CD14-positive monocyte (primary cell): Measurements from ENCODE around the gene TAC3. TPM values are rescaled to one million over a fixed set of nuclear protein-coding genes. Genes with fewer than 3 reads are reported as not detected.

ENCODE experiments used
- DNase-seq, 3 donors: peaks; one replicate each; pipeline ENCODE4 v3.0.0-alpha.2; 2011 to 2022
- H2AFZ ChIP-seq: 2 replicates; pipeline ENCODE4 v1.6.0; 2012; ENCODE audit warnings: mild to moderate bottlenecking, low read depth, low read length, inconsistent platforms; ENCODE audit not compliant: insufficient read depth, poor library complexity, severe bottlenecking
- H3K27ac ChIP-seq, 2 donors: 1 replicate in 1 of 2; 2 replicates in 1 of 2; pipeline ENCODE4 v1.5.1; 2012 to 2013; ENCODE audit warnings: low read length in 2 of 2, control low read depth in 1 of 2, inconsistent platforms in 1 of 2, low read depth in 1 of 2, mild to moderate bottlenecking in 1 of 2
- H3K27me3 ChIP-seq, 2 donors: one replicate each; pipeline versions ENCODE4 v1.6.0 to v1.6.1; 2011 to 2013; ENCODE audit warnings: low read length in 2 of 2; ENCODE audit not compliant: control insufficient read depth in 2 of 2, insufficient read depth in 2 of 2
- H3K36me3 ChIP-seq, 2 donors: replicated peaks in 1 of 2; 1 replicate in 1 of 2; 2 replicates in 1 of 2; pipeline versions ENCODE4 v1.5.1 to v1.6.1; 2012 to 2013; ENCODE audit warnings: low read length in 2 of 2, control low read depth in 1 of 2, inconsistent platforms in 1 of 2, mild to moderate bottlenecking in 1 of 2; ENCODE audit not compliant: insufficient read depth in 2 of 2, control insufficient read depth in 1 of 2
- H3K4me1 ChIP-seq, 2 donors: 1 replicate in 1 of 2; 2 replicates in 1 of 2; pipeline versions ENCODE4 v1.5.1 to v1.6.1; 2012 to 2013; ENCODE audit warnings: low read length in 2 of 2, control low read depth in 1 of 2, inconsistent platforms in 1 of 2, mild to moderate bottlenecking in 1 of 2, moderate library complexity in 1 of 2; ENCODE audit not compliant: insufficient read depth in 2 of 2, control insufficient read depth in 1 of 2
- H3K4me2 ChIP-seq: replicated peaks from 2 replicates; pipeline ENCODE3; 2012; ENCODE audit warnings: low read length, moderate library complexity, mild to moderate bottlenecking; ENCODE audit not compliant: poor library complexity, severe bottlenecking; ENCODE audit errors: extremely low read depth
- H3K4me3 ChIP-seq, 3 experiments: fragments of 200-600 bp in 1 of 3; sonication (generic) in 1 of 3; replicated peaks in 1 of 3; 1 replicate in 2 of 3; 2 replicates in 1 of 3; pipeline ENCODE4 v1.5.1; 2011 to 2013; ENCODE audit warnings: low read length in 3 of 3, mild to moderate bottlenecking in 3 of 3, control low read depth in 2 of 3, low read depth in 2 of 3, inconsistent platforms in 1 of 3, moderate library complexity in 1 of 3
- H3K79me2 ChIP-seq: 2 replicates; pipeline ENCODE4 v1.6.0; 2012; ENCODE audit warnings: mild to moderate bottlenecking, control low read depth, inconsistent platforms, low read length, moderate library complexity; ENCODE audit not compliant: insufficient read depth
- H3K9ac ChIP-seq: 2 replicates; pipeline ENCODE4 v1.6.0; 2017; ENCODE audit warnings: low read length, mild to moderate bottlenecking; ENCODE audit not compliant: insufficient read depth, poor library complexity, severe bottlenecking
- H3K9me3 ChIP-seq, 2 donors: replicated peaks in 1 of 2; 1 replicate in 1 of 2; 2 replicates in 1 of 2; pipeline versions ENCODE4 v1.5.1 to v1.6.1; 2012 to 2013; ENCODE audit warnings: low read length in 2 of 2, control low read depth in 1 of 2; ENCODE audit not compliant: control insufficient read depth in 1 of 2, insufficient read depth in 1 of 2
- H4K20me1 ChIP-seq: 2 replicates; pipeline ENCODE4 v1.6.0; 2012; ENCODE audit warnings: mild to moderate bottlenecking, low read length, control low read depth, moderate library complexity; ENCODE audit not compliant: insufficient read depth
- H3K27ac Mint-ChIP-seq, 7 donors: one replicate each; pipeline ENCODE4 v1.8.0; 2020; ENCODE audit warnings: mild to moderate bottlenecking in 7 of 7, mixed read lengths in 7 of 7, moderate library complexity in 6 of 7, inconsistent platforms in 2 of 7
- H3K27me3 Mint-ChIP-seq, 3 donors: one replicate each; pipeline ENCODE4 v1.8.0; 2021 to 2022; ENCODE audit warnings: low read depth in 3 of 3, mild to moderate bottlenecking in 3 of 3, mixed read lengths in 3 of 3, moderate library complexity in 3 of 3, inconsistent platforms in 1 of 3
- H3K36me3 Mint-ChIP-seq, 2 donors: one replicate each; pipeline ENCODE4 v1.8.0; 2020; ENCODE audit warnings: mixed read lengths in 2 of 2, inconsistent platforms in 1 of 2, mild to moderate bottlenecking in 1 of 2
- H3K4me1 Mint-ChIP-seq: one replicate; pipeline ENCODE4 v1.8.0; 2020; ENCODE audit warnings: mild to moderate bottlenecking, mixed read lengths
- H3K4me3 Mint-ChIP-seq, 2 donors: one replicate each; pipeline ENCODE4 v1.8.0; 2020; ENCODE audit warnings: mild to moderate bottlenecking in 2 of 2, mixed read lengths in 2 of 2, moderate library complexity in 1 of 2
- H3K9me3 Mint-ChIP-seq, 7 donors: one replicate each; pipeline ENCODE4 v1.8.0; 2020 to 2022; ENCODE audit warnings: mixed read lengths in 7 of 7, mild to moderate bottlenecking in 6 of 7, moderate library complexity in 6 of 7, inconsistent platforms in 2 of 7
- CTCF ChIP-seq: fragments of 200-600 bp; IDR thresholded peaks from one replicate; pipeline ENCODE4 v1.8.0; 2022; ENCODE audit warnings: antibody characterized with exemption, mild to moderate bottlenecking
- WGBS: methylation state at CpG from one replicate; pipeline ENCODE4 v1.1.5; 2013; ENCODE audit warnings: missing lambda C conversion rate; ENCODE audit not compliant: insufficient coverage; 5-methylcytosine and 5-hydroxymethylcytosine counted together
- intact Hi-C, 2 donors: fragments of 100-400 bp; cut with micrococcal nuclease; formaldehyde crosslinking; loops; one replicate each; pipeline versions ENCODE4 v1.15.0 to v1.15.1; 2023
- polyA plus RNA-seq, 3 donors: library from polyadenylated mRNA; depleted of rRNA in 1 of 3; unstranded in 2 of 3; stranded (reverse) in 1 of 3; fragments of 300-500 nt in 2 of 3; fragments of >200 nt in 1 of 3; fragmentation: Illumina TruSeq in 2 of 3; gene quantifications; 1 replicate in 2 of 3; 2 replicates in 1 of 3; pipeline ENCODE4 v1.2.3, GENCODE V29; 2012 to 2021

TAC3 gene
- polyA plus RNA-seq, 3 donors = 0.15 TPM; not detected in 2

DNA sequence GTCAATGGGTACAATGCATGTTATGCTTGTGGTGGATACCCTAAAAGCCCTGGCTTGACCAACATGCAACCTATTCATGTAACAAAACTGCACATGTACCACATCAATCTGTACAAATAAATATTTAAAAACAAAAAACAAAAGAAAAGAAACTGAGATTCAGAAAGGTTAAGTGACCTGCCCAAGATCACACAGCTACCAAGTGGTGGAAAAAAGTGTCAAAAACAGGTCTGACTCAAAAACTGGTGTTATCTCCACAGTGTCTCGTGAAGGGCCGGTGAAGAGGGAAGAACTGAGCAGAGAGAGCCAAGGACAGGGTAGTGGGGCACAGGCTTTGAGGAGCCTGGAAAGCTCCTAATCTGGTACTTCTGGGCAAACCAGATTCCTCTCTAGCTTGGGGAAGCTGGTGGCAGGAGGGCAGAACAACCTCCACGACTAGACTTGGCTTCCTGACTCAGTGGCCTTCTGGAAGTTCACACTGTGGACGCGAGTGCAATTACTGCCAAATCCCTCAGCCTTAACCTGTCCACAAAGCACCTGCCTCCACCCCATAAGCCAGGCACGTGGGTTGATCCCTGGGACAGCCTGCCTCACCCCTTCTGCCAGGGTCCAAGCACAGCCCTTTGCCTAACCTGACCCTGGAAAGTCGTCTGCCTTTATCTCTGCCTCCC lies 25.5 kb downstream of the TAC3 start:
- Histone ChIP-seq H3K27me3 (no peaks in the 10 kb centered on the region), H3K27ac (peak overlapping the region in 1 of 2 donors; percentile 43), H3K4me3 (peak overlapping the region in 1 of 3 experiments; percentile 36), H3K36me3 (no peaks in the 10 kb centered on the region), H3K4me1 (peaks cover 26 to 32% of the 10 kb centered on the region in 2 donors), H3K4me2 (peak overlapping the region; percentile 39), H3K9ac (no peak overlapping the region), H3K79me2 (no peaks in the 10 kb centered on the region), H3K9me3 (no peaks in the 10 kb centered on the region), H4K20me1 (no peaks in the 10 kb centered on the region), H2AFZ (no peak overlapping the region)
- WGBS = 33% methylated on average over 6 of the region's 7 CpGs
- intact Hi-C loops = no loop called here
- peaks cover 4 to 6% (median 6%) of the 10 kb centered on the region in 3 donors for H3K27me3 Mint-ChIP-seq
- peaks cover 33% of the 10 kb centered on the region for H3K4me1 Mint-ChIP-seq
- H3K4me3 Mint-ChIP-seq = peak overlapping the region in 1 of 2 donors; percentile 76
- no peak for DNase-seq
- peaks cover 4 to 7% of the 10 kb centered on the region in 2 donors for H3K36me3 Mint-ChIP-seq
- H3K27ac Mint-ChIP-seq = peak overlapping the region in 3 of 7 donors; percentile 1 to 67 (median 27)
- TF ChIP-seq CTCF = no peak
- H3K9me3 Mint-ChIP-seq = no peaks in the 10 kb centered on the region

DNA sequence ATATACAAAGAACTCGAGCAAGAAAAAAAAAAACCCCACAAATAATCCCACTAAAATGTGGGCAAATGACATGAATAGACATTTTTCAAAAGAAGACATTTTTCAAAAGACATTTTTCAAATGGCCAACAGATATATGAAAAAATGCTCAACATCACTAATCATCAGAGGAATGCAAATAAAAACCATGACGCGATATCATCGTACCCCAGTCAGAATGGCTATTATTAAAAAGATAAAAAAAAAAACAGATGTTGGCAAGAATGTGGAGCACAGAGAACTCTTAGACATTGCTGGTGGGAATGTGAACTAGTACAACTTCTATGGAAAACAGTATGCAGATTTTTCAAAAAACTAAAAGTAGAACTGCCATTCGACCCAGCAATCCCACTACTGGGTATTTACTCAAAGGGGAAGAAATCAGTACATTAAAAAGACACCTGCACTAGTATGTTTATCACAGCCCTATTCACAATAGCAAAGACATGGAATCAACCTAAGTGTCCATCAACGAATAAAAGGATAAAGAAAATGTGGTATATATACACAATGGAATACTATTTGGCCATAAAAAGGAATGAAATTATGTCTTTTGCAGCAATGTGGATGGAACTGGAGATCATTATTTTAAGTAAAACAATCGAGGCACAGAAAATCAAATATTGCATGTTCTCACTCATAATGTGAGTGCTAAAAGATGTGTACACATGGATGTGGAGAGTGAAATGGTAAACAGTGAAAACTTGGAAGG lies 26.3 kb downstream of the TAC3 start:
- H3K27me3 Mint-ChIP-seq = peaks cover 4 to 6% (median 4%) of the 10 kb centered on the region in 3 donors
- H3K4me3 Mint-ChIP-seq = no peak overlapping the region
- H4K20me1 ChIP-seq = no peaks in the 10 kb centered on the region
- H3K9ac ChIP-seq = no peak overlapping the region
- H2AFZ ChIP-seq = no peak overlapping the region
- WGBS = no CpG with 5 or more reads among the region's 7 CpGs
- DNase-seq = no peak
- H3K27me3 ChIP-seq = no peaks in the 10 kb centered on the region
- peaks cover 0 to 1% of the 10 kb centered on the region in 2 donors for H3K36me3 Mint-ChIP-seq
- H3K79me2 ChIP-seq = no peaks in the 10 kb centered on the region
- intact Hi-C loops = loop anchor here in 1 of 2 donors (5.0 kb wide), 1 partner anchor 233 kb away; no protein-coding TSS in a partner anchor
- no peak for TF ChIP-seq CTCF
- no peak overlapping the region for H3K4me3 ChIP-seq
- H3K36me3 ChIP-seq = no peaks in the 10 kb centered on the region
- no peak overlapping the region for H3K4me2 ChIP-seq
- peaks cover 26 to 32% of the 10 kb centered on the region in 2 donors for H3K4me1 ChIP-seq
- peaks cover 33% of the 10 kb centered on the region for H3K4me1 Mint-ChIP-seq
- H3K9me3 ChIP-seq = no peaks in the 10 kb centered on the region
- no peaks in the 10 kb centered on the region for H3K9me3 Mint-ChIP-seq
- H3K27ac ChIP-seq = no peak overlapping the region
- no peak overlapping the region for H3K27ac Mint-ChIP-seq
